GM18873 (cell line): ENCODE results near the gene HPS5.

Experiments
- ATAC-seq: cut with Tn5 transposase; IDR thresholded peaks from one replicate; pipeline ENCODE4 v1.9.1; 2021; ENCODE audit warnings: mild to moderate bottlenecking, moderate library complexity, moderate number of reproducible peaks; ENCODE audit not compliant: unreplicated experiment, low FRiP score

HPS5 gene

DNA sequence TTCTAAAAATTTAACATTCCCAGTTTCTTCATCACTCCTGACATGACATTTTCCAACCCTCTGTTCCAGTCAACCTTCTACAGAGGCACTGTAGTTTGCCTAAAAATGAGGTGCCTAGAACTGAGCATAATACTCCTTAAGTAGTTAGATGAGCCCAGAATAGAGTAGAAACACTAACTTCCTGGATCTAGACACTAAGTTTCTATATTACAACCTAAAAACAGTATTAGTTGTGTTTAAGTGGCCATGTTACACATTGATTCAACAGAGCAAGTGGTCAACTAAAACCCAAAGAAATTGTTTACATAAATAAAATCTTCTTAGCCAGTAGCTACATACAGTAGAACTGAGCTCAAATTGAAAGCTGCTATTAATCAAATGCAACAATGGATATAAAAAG is 1.3 kb downstream of the HPS5 start:
- no peak for ATAC-seq

DNA sequence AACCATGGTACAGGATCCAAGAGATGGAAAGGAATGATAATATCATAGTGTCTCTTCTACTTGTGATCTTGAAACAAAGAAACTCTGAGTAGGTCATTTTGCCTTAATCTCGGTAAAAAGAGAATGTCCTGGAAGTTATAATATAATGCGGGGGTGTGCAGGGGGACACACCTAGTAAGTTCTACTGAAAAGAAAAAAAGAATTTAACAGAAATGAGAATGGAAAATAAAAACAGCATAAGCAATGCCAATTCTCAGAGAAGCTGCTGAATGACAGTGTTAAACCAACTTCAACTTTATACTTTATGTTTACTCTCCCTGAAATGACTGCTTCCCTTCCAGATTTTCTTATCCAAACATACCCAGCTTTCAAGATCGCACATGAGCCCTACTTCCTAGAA is 2.0 kb downstream of the HPS5 start:
- ATAC-seq: no peak

- ATAC-seq: no peak
Measured at GRCh38 chr11:18317551-18317950, 4.4 kb downstream of the HPS5 start.

DNA sequence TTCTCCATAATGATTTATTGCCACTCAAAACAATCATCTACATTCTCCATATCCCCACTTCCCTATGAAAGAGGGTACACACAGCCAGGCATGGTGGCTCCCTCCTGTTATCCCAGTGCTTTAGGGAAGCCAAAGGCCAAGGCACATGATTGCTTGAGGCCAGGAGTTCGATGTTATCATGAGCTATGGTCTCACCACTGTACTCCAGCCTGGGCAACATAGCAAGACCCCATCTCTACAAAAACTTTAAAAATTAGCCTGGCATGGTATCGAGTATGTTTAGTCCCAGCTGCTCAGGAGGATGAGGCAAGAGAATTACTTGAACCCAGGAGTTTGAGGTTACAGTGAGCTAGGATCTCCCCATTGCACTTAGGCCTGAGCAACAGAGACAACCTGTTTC is 6.0 kb downstream of the HPS5 start:
- ATAC-seq: no peak

GRCh38 chr11:18314784-18315523 is 7.0 kb downstream of the HPS5 start:
- no peak for ATAC-seq

DNA sequence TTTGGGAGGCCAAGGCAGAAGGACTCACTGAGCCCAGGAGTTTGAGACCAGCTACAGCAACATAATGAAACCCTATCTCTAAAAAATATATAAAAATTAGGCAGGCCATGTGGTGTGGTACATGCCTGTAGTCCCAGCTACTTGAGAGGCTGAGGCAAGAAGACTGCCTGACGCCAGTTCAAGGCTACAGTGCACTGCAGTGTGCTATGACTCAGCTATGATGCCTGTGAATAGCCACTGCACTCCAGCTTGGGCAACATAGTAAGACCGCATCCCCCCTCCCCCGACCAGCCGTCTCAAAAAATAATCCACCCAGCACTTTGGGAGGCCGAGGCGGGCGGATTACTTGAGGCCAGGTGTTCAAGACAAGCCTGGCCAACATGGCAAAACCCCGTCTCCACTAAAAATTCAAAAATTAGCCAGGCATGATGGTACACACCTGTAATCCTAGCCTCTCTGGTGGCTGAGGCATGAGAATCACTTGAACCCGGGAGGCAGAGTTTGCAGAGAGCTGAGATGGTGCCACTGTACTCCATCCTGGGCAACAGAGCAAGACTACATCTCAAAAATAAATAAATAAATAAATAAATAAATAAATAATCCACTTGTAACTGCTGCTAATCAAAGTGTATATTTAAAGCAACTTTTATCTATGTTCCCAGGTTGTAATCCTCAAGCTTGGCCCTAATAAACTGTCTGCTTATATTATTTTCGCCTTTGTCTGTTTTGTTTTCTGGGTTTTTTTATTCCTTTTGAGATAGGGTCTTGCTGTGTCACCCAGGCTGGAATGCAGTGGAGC is 7.8 kb downstream of the HPS5 start:
- no peak for ATAC-seq

- no peak for ATAC-seq
Measured at GRCh38 chr11:18312663-18313420, 9.1 kb downstream of the HPS5 start.

- no peak for ATAC-seq
Measured at GRCh38 chr11:18312012-18312411, 9.9 kb downstream of the HPS5 start.

DNA sequence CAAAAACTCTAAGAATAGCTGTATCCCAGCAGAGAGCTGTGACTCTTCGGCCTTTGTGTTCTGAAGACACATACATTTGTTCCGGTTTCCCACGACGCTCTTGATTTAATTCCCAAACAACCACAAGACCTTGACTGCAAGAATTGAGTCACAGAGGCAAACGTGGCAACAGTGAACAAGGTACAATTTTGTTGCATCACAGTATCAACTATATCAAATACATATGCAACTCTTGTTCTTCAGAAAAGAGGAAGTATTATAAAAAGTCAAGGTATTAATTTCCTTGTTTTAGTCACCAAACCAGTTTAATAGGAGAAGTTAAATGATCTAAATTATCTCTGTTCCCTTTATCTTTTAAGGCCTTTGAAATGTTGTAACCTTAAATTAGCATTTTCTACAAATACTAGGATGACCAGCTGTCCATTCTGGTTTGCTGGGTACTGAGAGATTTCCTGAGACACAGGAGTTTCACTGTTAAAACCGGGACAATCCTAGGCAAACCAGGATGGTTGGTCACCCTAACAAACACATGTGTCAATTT is 11.1 kb downstream of the HPS5 start:
- no peak for ATAC-seq

GRCh38 chr11:18309691-18310090 is 12.2 kb downstream of the HPS5 start:
- no peak for ATAC-seq

DNA sequence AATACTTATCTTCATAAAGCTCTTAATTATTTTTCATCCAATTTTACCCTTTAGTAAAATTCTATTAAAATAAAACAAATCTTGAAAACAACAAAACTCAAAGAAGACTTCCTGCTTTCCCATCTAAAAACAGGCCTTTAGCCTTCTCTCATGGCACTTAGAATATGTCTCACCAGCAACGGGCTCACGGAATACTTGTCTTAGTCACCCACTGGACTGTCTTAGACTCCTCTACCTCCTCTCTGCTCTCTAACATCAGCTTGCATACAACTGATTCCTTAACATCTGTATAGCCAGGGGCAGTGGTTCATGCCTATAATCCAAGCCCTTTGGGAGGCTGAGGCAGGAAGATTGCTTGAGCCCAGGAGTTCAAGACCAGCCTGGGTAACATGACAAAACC is 13.7 kb downstream of the HPS5 start:
- ATAC-seq: no peak

DNA sequence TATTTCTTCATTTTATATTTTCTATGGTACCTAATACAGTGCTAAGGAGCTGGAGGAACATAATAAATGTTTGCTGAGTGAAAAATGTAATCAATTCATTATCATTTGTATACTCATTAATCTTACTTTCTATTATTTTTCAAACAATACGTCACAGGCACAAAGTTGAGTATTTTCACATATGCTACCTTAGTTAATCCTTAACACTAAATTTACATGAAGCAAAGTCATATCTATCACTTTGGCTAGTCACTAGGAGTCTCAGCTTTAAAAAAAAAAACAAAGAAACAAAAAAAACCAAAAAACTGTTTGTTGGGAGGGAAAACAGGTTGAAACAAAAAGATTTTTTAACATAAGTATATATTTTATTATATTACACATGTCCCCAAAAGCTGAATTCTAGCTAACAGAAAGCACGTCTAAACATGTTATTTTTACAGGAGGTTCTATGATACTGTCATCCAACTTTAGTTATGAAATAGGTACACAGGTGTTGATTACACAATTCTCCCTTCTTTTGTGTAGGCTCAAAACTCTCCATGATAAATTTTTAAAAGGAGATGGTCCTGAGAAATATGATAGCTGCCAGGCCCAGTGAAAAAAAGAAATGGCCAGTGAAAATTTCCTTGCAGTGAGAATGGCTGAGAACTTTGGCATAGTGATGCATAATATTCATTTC is 14.3 kb downstream of the HPS5 start:
- no peak for ATAC-seq

GRCh38 chr11:18304745-18305144 is 17.2 kb downstream of the HPS5 start:
- ATAC-seq: no peak

GRCh38 chr11:18299721-18300120 is 22.2 kb downstream of the HPS5 start:
- no peak for ATAC-seq

- no peak for ATAC-seq
Measured at GRCh38 chr11:18295316-18295715, 26.6 kb downstream of the HPS5 start.

DNA sequence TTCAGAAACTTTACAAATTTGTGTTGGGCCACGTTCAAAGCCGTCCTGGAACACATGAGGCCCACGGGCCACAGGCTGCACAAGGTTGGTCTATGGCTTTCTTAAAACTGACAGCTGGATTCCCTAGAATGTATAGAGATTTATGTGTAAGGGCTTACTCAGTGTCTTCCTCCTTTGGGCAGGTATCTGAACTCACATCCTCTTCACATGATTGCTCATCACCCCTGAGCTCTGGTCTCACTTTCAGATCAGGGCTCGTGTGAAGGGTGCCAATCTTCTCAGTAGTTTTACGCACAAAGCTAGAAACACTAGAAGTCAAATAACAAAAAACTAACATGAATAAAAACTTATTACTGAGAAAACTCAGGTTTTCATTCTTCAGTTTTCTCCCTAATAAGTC is 27.1 kb downstream of the HPS5 start:
- no peak for ATAC-seq

DNA sequence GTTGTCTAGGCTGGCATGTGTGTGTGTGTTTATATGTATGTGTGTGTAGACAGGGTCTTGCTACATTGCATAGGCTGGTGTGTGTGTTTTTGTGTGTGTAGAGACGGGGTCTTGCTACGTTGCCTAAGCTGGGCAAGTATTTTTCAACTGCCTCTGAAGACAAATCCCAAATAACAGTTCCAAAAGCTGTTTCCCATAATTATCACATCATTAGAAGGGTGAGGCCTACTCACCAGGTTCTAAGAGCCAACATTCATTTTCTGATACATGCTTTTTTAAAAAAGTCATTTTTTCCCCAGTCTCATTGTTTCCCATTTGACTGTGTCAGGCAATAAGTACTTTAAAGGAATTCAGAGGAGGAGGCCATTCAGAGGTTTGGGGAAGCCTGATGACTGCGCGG is 33.0 kb downstream of the HPS5 start:
- ATAC-seq: no peak

- no peak for ATAC-seq
Measured at GRCh38 chr11:18285841-18286240, 36.1 kb downstream of the HPS5 start.

DNA sequence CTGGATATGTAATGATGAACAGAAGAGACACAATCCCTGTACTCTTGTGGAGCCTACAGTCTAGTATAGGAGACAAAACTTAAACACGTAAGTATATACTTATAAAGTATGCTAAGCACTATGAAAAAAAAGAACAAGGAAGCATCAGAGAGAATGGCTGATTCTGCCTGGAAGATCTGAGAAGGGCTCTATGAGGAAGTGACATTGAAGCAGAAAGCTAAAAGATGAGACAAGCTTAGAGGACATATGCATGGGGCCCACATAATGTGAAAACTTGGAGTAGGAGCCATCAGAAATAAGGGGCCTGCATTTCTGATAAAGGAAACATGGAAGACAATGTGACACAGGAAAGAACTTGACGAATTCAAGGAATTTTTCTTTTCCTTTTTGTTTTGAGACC is 39.3 kb downstream of the HPS5 start:
- no peak for ATAC-seq

- ATAC-seq: peak; percentile 86
Measured at GRCh38 chr11:18280438-18281045, 41.4 kb downstream of the HPS5 start.
